ENCODE measurements around the gene POLA1. TPM values are rescaled to one million over a fixed set of nuclear protein-coding genes. Genes with fewer than 3 reads are reported as not detected.

POLA1 gene
- total RNA-seq, 1 donor = 13.8 TPM

DNA sequence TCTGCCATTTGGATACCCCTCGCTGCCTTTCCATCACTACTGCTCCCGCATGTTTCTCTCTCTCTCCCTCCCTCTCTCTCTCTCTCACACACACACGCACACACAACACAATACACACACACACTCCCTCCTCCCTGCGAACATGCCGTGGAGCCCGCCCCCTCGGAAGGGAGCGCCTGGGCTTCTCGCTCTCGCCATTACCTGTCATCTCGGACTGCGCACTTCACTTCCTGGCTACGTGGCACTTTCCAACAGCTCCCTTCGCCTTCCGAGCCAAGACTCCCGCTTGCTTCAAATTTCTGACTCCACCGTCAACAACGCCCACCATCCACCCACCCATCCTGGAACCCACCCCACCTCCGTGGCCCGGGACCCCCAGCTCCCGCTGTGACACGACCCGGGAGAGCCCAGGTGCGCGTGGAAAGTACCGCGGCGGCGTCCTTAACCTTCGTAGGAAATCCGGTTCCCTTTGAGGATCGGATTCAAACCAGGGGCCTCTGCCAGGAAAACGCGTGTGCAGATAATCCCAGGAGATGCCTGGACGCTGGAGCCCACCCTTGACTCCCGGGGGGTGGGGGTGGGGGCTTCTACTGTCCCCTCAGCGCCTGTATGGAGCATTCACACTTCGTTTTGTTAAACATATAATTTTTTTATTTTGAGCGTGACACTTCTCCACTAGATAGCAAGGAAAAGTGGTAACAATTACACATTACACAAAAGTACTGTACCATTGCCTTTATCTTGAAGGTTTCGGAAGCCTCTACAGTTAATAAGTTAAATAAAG is 309.5 kb downstream of the POLA1 start:
- TF ChIP-seq, protein P1, sequence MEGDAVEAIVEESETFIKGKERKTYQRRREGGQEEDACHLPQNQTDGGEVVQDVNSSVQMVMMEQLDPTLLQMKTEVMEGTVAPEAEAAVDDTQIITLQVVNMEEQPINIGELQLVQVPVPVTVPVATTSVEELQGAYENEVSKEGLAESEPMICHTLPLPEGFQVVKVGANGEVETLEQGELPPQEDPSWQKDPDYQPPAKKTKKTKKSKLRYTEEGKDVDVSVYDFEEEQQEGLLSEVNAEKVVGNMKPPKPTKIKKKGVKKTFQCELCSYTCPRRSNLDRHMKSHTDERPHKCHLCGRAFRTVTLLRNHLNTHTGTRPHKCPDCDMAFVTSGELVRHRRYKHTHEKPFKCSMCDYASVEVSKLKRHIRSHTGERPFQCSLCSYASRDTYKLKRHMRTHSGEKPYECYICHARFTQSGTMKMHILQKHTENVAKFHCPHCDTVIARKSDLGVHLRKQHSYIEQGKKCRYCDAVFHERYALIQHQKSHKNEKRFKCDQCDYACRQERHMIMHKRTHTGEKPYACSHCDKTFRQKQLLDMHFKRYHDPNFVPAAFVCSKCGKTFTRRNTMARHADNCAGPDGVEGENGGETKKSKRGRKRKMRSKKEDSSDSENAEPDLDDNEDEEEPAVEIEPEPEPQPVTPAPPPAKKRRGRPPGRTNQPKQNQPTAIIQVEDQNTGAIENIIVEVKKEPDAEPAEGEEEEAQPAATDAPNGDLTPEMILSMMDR (IDR thresholded peaks at IDR 0.05; ENCODE audit: insufficient read depth, low read depth, low read length) = no peak
- H3K4me3 ChIP-seq (ENCODE audit: low read depth, low read length) = peak overlapping the region; percentile 48
- DNase-seq (ENCODE audit: low read depth) = no peak

DNA sequence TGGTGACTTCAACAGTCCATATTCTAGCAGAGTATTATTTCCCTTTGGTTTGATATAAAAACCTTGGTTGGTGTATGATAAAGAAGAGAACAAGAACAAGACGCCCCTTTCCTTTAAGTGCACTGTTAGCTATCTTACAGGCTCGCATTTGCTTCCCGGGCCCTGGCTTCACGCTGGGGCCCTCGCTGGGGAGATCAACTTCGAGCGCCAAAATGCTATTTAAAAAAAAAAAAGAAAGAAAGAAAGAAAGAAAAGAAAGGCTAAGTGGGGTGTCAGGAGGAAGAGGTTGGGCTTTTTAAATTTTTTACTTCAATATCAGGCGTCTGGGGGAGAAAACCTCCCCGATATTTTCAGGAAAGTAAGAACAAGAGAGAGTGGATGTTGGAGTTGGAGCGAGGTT is 310.3 kb downstream of the POLA1 start:
- H3K4me3 ChIP-seq (ENCODE audit: low read depth, low read length) = no peak overlapping the region
- TF ChIP-seq, protein P1 (IDR thresholded peaks at IDR 0.05; ENCODE audit: insufficient read depth, low read depth, low read length) = no peak
- DNase-seq (ENCODE audit: low read depth) = no peak

DNA sequence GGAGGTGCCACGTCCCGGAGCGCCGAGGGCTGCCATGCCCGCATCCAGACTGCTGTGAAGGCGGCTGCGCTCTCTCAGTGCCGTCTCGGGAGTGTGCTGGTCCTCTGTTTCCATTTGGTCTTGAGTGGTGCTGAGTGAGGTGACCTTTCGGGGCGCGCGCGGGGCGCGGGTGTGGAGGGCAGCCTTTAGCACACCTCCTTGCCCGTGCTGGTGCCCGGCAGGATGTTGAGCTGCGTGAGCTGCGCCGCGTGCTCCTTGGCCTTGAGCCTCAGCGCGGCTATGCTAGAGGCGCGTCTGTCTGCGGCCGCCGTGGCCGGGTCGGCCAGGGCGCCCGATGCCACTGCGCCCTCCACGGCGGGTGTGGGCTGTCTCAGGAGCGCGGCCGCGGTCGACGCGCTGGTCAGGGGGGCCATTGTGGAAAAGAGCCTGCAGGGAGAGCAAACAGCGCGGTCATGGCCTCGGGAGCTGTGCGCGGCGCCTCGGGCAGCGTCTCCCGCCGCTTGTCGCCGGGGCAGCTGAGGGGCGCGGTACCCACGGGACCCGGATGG is 310.8 kb downstream of the POLA1 start:
- H3K4me3 ChIP-seq (ENCODE audit: low read depth, low read length) = no peak overlapping the region
- TF ChIP-seq, protein P1 (IDR thresholded peaks at IDR 0.05; ENCODE audit: insufficient read depth, low read depth, low read length) = no peak
- DNase-seq (ENCODE audit: low read depth) = no peak

DNA sequence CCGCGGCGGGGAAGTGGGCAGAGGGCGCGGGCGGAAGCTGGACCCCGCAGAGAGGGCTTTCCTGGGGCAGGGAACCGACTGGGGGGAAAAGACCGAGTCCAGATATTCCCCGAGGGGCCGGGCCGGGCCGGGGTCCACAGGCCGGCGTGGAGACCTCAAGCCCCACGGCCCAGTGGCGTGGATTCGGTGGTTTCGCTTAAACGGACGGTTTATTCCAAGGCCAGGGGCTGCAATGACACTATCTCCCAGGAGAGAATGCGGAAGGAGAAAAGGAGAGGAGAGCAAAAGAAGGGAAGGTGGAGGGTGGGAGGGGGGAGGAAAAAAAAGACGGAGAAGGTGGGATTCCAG is 311.3 kb downstream of the POLA1 start:
- H3K4me3 ChIP-seq (ENCODE audit: low read depth, low read length) = peak overlapping the region; percentile 15
- TF ChIP-seq, protein P1 (IDR thresholded peaks at IDR 0.05; ENCODE audit: insufficient read depth, low read depth, low read length) = no peak
- no peak for DNase-seq (ENCODE audit: low read depth)

DNA sequence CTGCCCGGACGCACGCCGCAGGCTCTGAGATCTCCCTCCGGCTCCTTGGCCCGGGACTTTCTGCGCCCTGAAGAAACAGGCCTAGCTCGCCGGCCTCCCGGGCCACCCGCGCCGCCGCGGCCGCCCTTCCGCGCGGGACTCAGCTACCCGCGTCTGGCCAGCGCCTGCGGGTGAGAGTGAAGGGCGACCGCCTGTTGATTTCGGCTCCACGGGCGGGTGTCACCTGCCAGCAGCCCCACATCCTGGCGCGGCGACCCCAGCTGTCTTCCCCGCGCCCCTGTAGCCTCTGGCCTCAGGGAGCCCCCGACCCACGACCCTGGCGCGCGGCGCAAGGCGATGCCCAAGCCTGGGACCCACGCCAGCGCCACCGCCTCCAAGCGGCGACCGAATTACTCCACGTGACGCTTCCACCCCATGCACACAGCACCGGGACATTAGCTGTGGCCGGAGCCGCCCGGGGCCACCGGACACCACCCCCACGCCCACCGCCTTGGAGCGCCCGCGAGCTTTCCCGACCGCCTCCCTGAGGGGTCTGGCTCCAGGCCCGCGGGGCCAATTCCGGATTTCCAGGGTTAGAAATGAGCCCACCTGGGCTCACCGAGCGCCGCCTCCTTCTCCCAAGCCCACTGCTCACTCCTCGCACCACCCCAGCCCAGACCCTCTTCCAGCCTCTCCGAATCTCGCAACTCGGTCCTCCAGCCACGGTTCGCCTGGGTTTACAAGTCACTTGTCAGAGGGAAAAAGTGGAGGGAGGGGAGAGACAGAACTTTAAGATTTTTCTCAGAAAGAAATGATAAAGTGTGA is 311.9 kb downstream of the POLA1 start:
- peak overlapping the region; percentile 15 for H3K4me3 ChIP-seq (ENCODE audit: low read depth, low read length)
- TF ChIP-seq, protein P1 (IDR thresholded peaks at IDR 0.05; ENCODE audit: insufficient read depth, low read depth, low read length) = no peak
- no peak for DNase-seq (ENCODE audit: low read depth)

DNA sequence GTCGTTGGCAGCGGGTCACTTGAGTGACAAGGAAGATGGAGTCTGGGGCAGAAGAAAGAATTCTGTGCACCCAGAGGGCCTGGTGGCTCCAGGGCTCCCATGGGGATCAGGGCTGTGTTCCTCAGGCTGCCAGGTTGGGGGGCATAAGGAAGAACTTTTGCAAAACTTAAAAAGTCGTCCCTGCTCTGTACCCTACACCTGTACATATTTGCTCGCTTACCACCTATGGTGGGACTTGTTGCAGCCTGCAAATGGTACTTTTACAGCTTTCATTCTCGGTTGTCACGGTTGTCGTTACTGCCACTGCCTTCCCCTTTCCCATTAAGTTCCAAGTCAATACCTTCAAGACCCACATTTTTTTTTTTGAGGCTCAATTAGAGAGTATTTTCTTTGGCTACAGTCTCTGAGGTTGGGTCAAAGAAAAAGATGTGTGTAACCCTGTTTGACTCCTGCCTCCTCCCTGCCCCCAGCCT is 312.9 kb downstream of the POLA1 start:
- H3K4me3 ChIP-seq (ENCODE audit: low read depth, low read length) = no peak overlapping the region
- TF ChIP-seq, protein P1 (IDR thresholded peaks at IDR 0.05; ENCODE audit: insufficient read depth, low read depth, low read length) = no peak
- DNase-seq (ENCODE audit: low read depth) = no peak
